Left ventricle myocardium inferior (tissue), 1 donor: Measurements from ENCODE around the gene TSEN54. TPM values are rescaled to one million over a fixed set of nuclear protein-coding genes. Genes with fewer than 3 reads are reported as not detected.
A peak's percentile ranks its signal among the peaks of the same experiment; 100 is the strongest.

ENCODE experiments used
- DNase-seq: peaks from one replicate; pipeline ENCODE4 v3.0.0-alpha.2; 2020
- H3K27ac ChIP-seq: fragments of 200-600 bp; replicated peaks from 2 replicates; pipeline ENCODE4 v1.8.0; 2021
- H3K27me3 ChIP-seq: fragments of 200-600 bp; 2 replicates; pipeline ENCODE4 v1.8.0; 2021; ENCODE audit warnings: low read depth
- H3K36me3 ChIP-seq: fragments of 200-600 bp; 2 replicates; pipeline ENCODE4 v1.8.0; 2021
- H3K4me1 ChIP-seq: fragments of 200-600 bp; 2 replicates; pipeline ENCODE4 v1.8.0; 2021
- H3K4me3 ChIP-seq: fragments of 200-600 bp; 2 replicates; pipeline ENCODE4 v1.8.0; 2021; ENCODE audit warnings: mild to moderate bottlenecking, moderate library complexity
- H3K9me3 ChIP-seq: fragments of 200-600 bp; replicated peaks from 2 replicates; pipeline ENCODE4 v1.8.0; 2021
- CTCF ChIP-seq: fragments of 200-600 bp; IDR thresholded peaks from 2 replicates; pipeline ENCODE4 v1.8.0; 2021; ENCODE audit warnings: antibody characterized with exemption, mild to moderate bottlenecking, borderline replicate concordance
- intact Hi-C: fragments of 100-400 bp; cut with micrococcal nuclease; formaldehyde crosslinking; loops from one replicate; pipeline ENCODE4 v1.11.0; 2022
- total RNA-seq: library from RNA; stranded (reverse); fragmentation: NEBNext Ultra II Directional; extraction: Animal tissue kit (Norgen Biotek cat#: 25700); gene quantifications from one replicate; pipeline ENCODE4 v1.2.1, GENCODE V29; 2021
- donor health status: DM: no; HTN: yes; CAD: no; lungs with severe emphysema.

The TSEN54 gene
- total RNA-seq, 1 donor from 2014 or later = 6.8 TPM

GRCh38 chr17:75473246-75473645 lies 43.1 kb upstream of the TSEN54 start:
- no peak for TF ChIP-seq CTCF
- H3K27ac ChIP-seq = peak overlapping the region; percentile 88
- intact Hi-C loops = no loop called here

GRCh38 chr17:75474736-75475135 lies 41.6 kb upstream of the TSEN54 start:
- Histone ChIP-seq H3K27ac (peak overlapping the region; percentile 88), H3K36me3 (peaks cover 16% of the 10 kb centered on the region), H3K9me3 (no peaks in the 10 kb centered on the region), H3K4me3 (no peak overlapping the region), H3K4me1 (peaks cover 69% of the 10 kb centered on the region), H3K27me3 (no peaks in the 10 kb centered on the region)
- DNase-seq = no peak
- TF ChIP-seq CTCF = no peak
- intact Hi-C loops = no loop called here

More at GRCh38 chr17:75473246-75473645, 43.1 kb upstream of the TSEN54 start:
- peak; percentile 51 for DNase-seq
- no peaks in the 10 kb centered on the region for H3K27me3 ChIP-seq
- H3K9me3 ChIP-seq = no peaks in the 10 kb centered on the region
- H3K4me3 ChIP-seq = no peak overlapping the region
- H3K4me1 ChIP-seq = peaks cover 68% of the 10 kb centered on the region
- peaks cover 16% of the 10 kb centered on the region for H3K36me3 ChIP-seq

GRCh38 chr17:75475144-75475835 lies 41.0 kb upstream of the TSEN54 start:
- intact Hi-C loops = no loop called here
- peaks cover 16% of the 10 kb centered on the region for H3K36me3 ChIP-seq
- H3K4me1 ChIP-seq = peaks cover 73% of the 10 kb centered on the region
- H3K9me3 ChIP-seq = no peaks in the 10 kb centered on the region
- H3K27ac ChIP-seq = peak overlapping the region; percentile 88
- H3K27me3 ChIP-seq = no peaks in the 10 kb centered on the region
- DNase-seq = no peak
- H3K4me3 ChIP-seq = peak overlapping the region; percentile 46
- TF ChIP-seq CTCF = no peak

GRCh38 chr17:75475851-75476250 lies 40.5 kb upstream of the TSEN54 start:
- Histone ChIP-seq H3K27me3 (no peaks in the 10 kb centered on the region), H3K9me3 (no peaks in the 10 kb centered on the region), H3K4me3 (peak overlapping the region; percentile 46), H3K36me3 (peaks cover 16% of the 10 kb centered on the region), H3K27ac (peak overlapping the region; percentile 88), H3K4me1 (peaks cover 75% of the 10 kb centered on the region)
- DNase-seq = peak; percentile 51
- intact Hi-C loops = no loop called here
- no peak for TF ChIP-seq CTCF

- H3K27me3 ChIP-seq = no peaks in the 10 kb centered on the region
- H3K9me3 ChIP-seq = no peaks in the 10 kb centered on the region
- no peak for TF ChIP-seq CTCF
- peaks cover 79% of the 10 kb centered on the region for H3K4me1 ChIP-seq
- DNase-seq = no peak
- peaks cover 16% of the 10 kb centered on the region for H3K36me3 ChIP-seq
- H3K4me3 ChIP-seq = peak overlapping the region; percentile 46
- peak overlapping the region; percentile 88 for H3K27ac ChIP-seq
- intact Hi-C loops = no loop called here
Measured at GRCh38 chr17:75476271-75476671, 40.1 kb upstream of the TSEN54 start.
